Lower leg skin (tissue), 3 donors: ENCODE measurements around the gene ESRRB.

Experiments
- CTCF ChIP-seq, 3 donors: fragments of 450-650 bp; IDR thresholded peaks; one replicate each; pipeline ENCODE4 v1.5.1; 2016; ENCODE audit warnings: antibody characterized with exemption in 3 of 3, mild to moderate bottlenecking in 3 of 3, moderate library complexity in 2 of 3
- POLR2A ChIP-seq, 2 donors: fragments of 450-650 bp; IDR thresholded peaks; one replicate each; pipeline ENCODE4 v1.6.1; 2016 to 2017; ENCODE audit warnings: antibody characterized with exemption in 2 of 2, mild to moderate bottlenecking in 1 of 2, moderate library complexity in 1 of 2

- TF ChIP-seq CTCF (IDR thresholded peaks at IDR 0.05), result no peak
- no peak for TF ChIP-seq POLR2A (IDR thresholded peaks at IDR 0.05)
These were observed 20.8 kb downstream of the ESRRB start for GRCh38 chr14:76396714-76397187.
